Sigmoid colon (tissue), 7 donors: ENCODE measurements around the gene SYNJ1. TPM values are rescaled to one million over a fixed set of nuclear protein-coding genes. Genes with fewer than 3 reads are reported as not detected.

Experiments
- DNase-seq: peaks from one replicate; pipeline ENCODE4 v3.0.0-alpha.2; 2019
- H3K27ac ChIP-seq, 4 donors: fragments of 200-600 bp; sonication (generic); one replicate each; pipeline ENCODE4 v1.5.1; 2016 to 2019; ENCODE audit warnings: mild to moderate bottlenecking in 1 of 4
- H3K27me3 ChIP-seq, 3 donors: fragments of 200-600 bp; sonication (generic); one replicate each; pipeline ENCODE4 v1.5.1; 2019; ENCODE audit warnings: mild to moderate bottlenecking in 1 of 3
- H3K36me3 ChIP-seq, 4 donors: fragments of 200-600 bp; sonication (generic); one replicate each; pipeline ENCODE4 v1.5.1; 2016 to 2019
- H3K4me1 ChIP-seq, 4 donors: fragments of 200-600 bp; sonication (generic); one replicate each; pipeline ENCODE4 v1.5.1; 2017 to 2019
- H3K4me3 ChIP-seq, 4 donors: fragments of 200-600 bp; sonication (generic); one replicate each; pipeline ENCODE4 v1.5.1; 2017 to 2019; ENCODE audit warnings: mild to moderate bottlenecking in 2 of 4, moderate library complexity in 1 of 4
- H3K9me3 ChIP-seq, 4 donors: fragments of 200-600 bp in 3 of 4; sonication (generic) in 3 of 4; one replicate each; pipeline versions ENCODE4 v1.5.1 to v1.6.1; 2013 to 2019
- EP300 ChIP-seq, 4 donors: sonication (generic); formaldehyde crosslinking; IDR thresholded peaks; one replicate each; pipeline ENCODE4 v1.6.1; 2017; ENCODE audit warnings: antibody characterized with exemption in 4 of 4
- POLR2A ChIP-seq, 2 donors: fragments of 450-650 bp; IDR thresholded peaks; one replicate each; pipeline ENCODE4 v1.6.1; 2016; ENCODE audit warnings: antibody characterized with exemption in 2 of 2, mild to moderate bottlenecking in 2 of 2, moderate library complexity in 2 of 2
- POLR2AphosphoS5 ChIP-seq, 4 donors: sonication (generic); formaldehyde crosslinking; IDR thresholded peaks; one replicate each; pipeline ENCODE4 v1.6.1; 2017; ENCODE audit warnings: antibody characterized with exemption in 4 of 4
- WGBS, 2 donors: extraction: QIAGEN DNeasy Blood & Tissue Kit; methylation state at CpG; one replicate each; pipeline ENCODE4 v1.1.7; 2013; 5-methylcytosine and 5-hydroxymethylcytosine counted together
- intact Hi-C: fragments of 100-400 bp; cut with DNase I; formaldehyde crosslinking; loops from one replicate; pipeline ENCODE4 v1.15.1; 2023
- polyA plus RNA-seq, 3 donors: library from polyadenylated mRNA; stranded (reverse); fragments of 200-250 nt; gene quantifications; one replicate each; pipeline ENCODE4 v1.2.3, GENCODE V29; 2013
- total RNA-seq, 4 donors: library from RNA; depleted of rRNA; stranded (reverse); fragments of >200 nt; gene quantifications; one replicate each; pipeline ENCODE4 v1.1.0, GENCODE V29; 2016
- TF ChIP-seq, protein P1 (sequence below), 4 experiments: fragments of 450-650 bp in 3 of 4; fragments of 200-600 bp in 1 of 4; IDR thresholded peaks; one replicate each; pipeline ENCODE4 v1.5.1; 2016 to 2019; ENCODE audit warnings: antibody characterized with exemption in 4 of 4, mild to moderate bottlenecking in 3 of 4, moderate library complexity in 2 of 4
- donor health status: healthy with polysubstance abuse.
- donor health status: Bipolar disorder and iron deficiency.
- donor health status: healthy.

SYNJ1 gene
- total and polyA plus RNA-seq, 7 donors = 3.7 to 12.0 (median 5.1) TPM

DNA sequence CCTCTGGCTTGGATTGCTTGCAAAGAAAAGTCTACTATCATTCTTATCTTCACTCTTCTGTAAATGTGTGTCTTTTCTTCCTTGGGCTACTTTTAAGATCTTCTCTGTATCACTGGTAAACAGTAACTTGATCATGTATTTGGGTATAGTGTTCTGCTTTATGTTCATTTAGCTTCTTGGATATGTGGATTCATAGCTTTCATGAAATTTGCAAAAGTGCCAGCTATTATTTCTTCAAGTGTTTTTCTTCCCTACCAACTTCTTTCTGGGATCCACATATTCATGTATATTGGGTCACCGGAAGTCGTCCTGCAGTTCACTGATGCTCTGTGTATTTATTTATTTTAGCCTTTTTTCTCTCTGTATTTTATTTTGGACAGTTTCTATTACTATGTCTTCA lies 11.3 kb downstream of the SYNJ1 start:
- intact Hi-C loops = no loop called here
- TF ChIP-seq EP300 (IDR thresholded peaks at IDR 0.05) = no peak
- TF ChIP-seq, protein P1, sequence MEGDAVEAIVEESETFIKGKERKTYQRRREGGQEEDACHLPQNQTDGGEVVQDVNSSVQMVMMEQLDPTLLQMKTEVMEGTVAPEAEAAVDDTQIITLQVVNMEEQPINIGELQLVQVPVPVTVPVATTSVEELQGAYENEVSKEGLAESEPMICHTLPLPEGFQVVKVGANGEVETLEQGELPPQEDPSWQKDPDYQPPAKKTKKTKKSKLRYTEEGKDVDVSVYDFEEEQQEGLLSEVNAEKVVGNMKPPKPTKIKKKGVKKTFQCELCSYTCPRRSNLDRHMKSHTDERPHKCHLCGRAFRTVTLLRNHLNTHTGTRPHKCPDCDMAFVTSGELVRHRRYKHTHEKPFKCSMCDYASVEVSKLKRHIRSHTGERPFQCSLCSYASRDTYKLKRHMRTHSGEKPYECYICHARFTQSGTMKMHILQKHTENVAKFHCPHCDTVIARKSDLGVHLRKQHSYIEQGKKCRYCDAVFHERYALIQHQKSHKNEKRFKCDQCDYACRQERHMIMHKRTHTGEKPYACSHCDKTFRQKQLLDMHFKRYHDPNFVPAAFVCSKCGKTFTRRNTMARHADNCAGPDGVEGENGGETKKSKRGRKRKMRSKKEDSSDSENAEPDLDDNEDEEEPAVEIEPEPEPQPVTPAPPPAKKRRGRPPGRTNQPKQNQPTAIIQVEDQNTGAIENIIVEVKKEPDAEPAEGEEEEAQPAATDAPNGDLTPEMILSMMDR (IDR thresholded peaks at IDR 0.05) = no peak
- H3K27ac ChIP-seq = no peak overlapping the region
- no peaks in the 10 kb centered on the region for H3K27me3 ChIP-seq
- H3K4me1 ChIP-seq = peaks cover 0 to 11% (median 0%) of the 10 kb centered on the region in 4 donors
- H3K36me3 ChIP-seq = peaks cover 0 to 4% (median 0%) of the 10 kb centered on the region in 4 donors
- H3K4me3 ChIP-seq = no peak overlapping the region
- no peaks in the 10 kb centered on the region for H3K9me3 ChIP-seq
- WGBS, 2 donors = 98 to 99% methylated on average over 2 of the region's 2 CpGs
- DNase-seq = no peak

DNA sequence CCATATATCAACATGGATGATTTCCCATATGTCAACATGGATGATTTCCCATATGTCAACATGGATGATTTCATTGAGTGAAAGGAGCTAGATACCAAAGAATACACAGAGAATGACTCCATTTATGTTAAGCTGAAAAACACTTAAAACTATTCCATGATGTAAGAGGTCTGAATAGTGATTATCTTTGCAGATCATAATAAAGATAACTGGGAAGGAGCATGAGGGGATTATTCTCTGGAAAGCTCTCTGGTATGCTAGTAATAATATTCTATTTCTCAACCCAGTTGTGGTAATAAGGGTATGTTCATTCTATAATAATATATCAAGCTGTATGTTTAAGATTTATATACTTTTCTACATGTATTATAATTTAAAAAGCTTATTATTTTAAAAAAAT lies 14.1 kb downstream of the SYNJ1 start:
- H3K27ac ChIP-seq = no peak overlapping the region
- H3K27me3 ChIP-seq = no peaks in the 10 kb centered on the region
- no peaks in the 10 kb centered on the region for H3K9me3 ChIP-seq
- TF ChIP-seq POLR2A (IDR thresholded peaks at IDR 0.05) = no peak
- TF ChIP-seq, protein P1 (IDR thresholded peaks at IDR 0.05) = no peak
- no peak for TF ChIP-seq EP300 (IDR thresholded peaks at IDR 0.05)
- TF ChIP-seq POLR2AphosphoS5 (IDR thresholded peaks at IDR 0.05) = no peak
- H3K36me3 ChIP-seq = no peaks in the 10 kb centered on the region
- intact Hi-C loops = no loop called here
- DNase-seq = no peak
- H3K4me1 ChIP-seq = peaks cover 0 to 11% (median 0%) of the 10 kb centered on the region in 4 donors
- no peak overlapping the region for H3K4me3 ChIP-seq

DNA sequence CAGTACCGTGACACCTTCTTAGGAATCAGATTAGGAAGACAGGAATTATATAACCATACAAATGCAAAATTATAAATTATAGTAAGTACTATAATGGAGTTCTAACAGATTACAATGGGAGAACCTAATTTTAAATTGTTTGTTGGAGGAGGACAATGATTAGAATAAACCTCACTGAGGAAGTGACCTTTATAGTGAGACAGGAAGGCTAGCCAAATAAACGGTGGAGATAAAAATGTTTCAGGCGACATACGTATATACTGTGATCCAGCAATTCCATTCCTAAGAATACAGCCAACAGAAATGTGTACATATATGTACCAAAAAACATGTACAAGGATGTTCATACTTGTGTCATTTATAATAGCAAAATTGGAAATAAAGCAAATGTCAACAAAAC lies 15.2 kb downstream of the SYNJ1 start:
- Histone ChIP-seq H3K4me3 (no peak overlapping the region), H3K9me3 (no peaks in the 10 kb centered on the region), H3K27me3 (no peaks in the 10 kb centered on the region), H3K27ac (no peak overlapping the region), H3K4me1 (peaks cover 0 to 11% (median 0%) of the 10 kb centered on the region in 4 donors), H3K36me3 (no peaks in the 10 kb centered on the region)
- intact Hi-C loops = no loop called here
- WGBS, 2 donors = 73 to 86% methylated on average over 4 of the region's 4 CpGs
- no peak for DNase-seq
- TF ChIP-seq, protein P1 (IDR thresholded peaks at IDR 0.05) = no peak
- TF ChIP-seq POLR2A (IDR thresholded peaks at IDR 0.05) (no peak), POLR2AphosphoS5 (IDR thresholded peaks at IDR 0.05) (no peak), EP300 (IDR thresholded peaks at IDR 0.05) (no peak)

DNA sequence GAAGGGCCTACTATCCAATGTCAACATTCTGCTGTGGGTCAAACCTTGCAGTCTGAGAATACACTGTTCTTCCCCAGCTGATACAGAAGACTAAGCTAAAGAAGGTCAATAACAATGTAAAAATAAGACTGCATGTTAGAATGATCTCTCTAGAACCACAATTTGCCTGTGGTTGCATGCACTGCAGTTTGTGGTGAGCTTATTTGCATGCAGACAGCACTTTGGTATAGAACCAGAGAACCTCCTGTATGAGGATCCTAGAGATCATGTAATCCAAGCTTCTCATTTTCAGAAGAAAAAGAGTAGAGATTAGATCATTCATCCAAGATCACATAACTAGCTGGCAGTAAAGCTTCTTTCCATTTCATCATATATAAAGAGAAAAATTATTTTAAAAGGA lies 15.8 kb downstream of the SYNJ1 start:
- Histone ChIP-seq H3K9me3 (no peaks in the 10 kb centered on the region), H3K4me1 (peaks cover 0 to 11% (median 0%) of the 10 kb centered on the region in 4 donors), H3K27me3 (no peaks in the 10 kb centered on the region), H3K27ac (no peak overlapping the region), H3K4me3 (no peak overlapping the region), H3K36me3 (no peaks in the 10 kb centered on the region)
- TF ChIP-seq POLR2A (IDR thresholded peaks at IDR 0.05) (no peak), POLR2AphosphoS5 (IDR thresholded peaks at IDR 0.05) (no peak), EP300 (IDR thresholded peaks at IDR 0.05) (no peak)
- TF ChIP-seq, protein P1 (IDR thresholded peaks at IDR 0.05) = no peak
- intact Hi-C loops = no loop called here
- DNase-seq = no peak

DNA sequence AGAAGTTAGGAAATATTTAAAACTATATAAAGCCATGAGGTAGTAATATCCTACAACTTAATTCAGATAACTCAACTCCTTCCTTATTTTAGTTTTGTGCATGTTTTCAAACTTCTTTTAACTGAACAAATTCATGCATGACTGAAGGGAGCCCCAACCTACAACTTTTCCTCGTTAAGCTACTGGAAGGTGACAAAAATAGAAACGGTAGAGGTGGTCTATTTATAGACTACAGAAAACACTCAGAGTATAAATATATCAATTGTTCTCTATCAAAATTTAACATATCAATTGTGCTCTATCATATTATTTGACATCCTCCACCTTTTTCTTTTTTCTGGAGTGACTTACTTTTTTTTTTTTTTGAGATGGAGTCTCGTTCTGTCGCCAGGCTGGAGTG lies 16.8 kb downstream of the SYNJ1 start:
- TF ChIP-seq POLR2AphosphoS5 (IDR thresholded peaks at IDR 0.05) (no peak), EP300 (IDR thresholded peaks at IDR 0.05) (no peak), POLR2A (IDR thresholded peaks at IDR 0.05) (no peak)
- TF ChIP-seq, protein P1 (IDR thresholded peaks at IDR 0.05) = no peak
- WGBS, 2 donors = 75 to 92% methylated on average over 4 of the region's 4 CpGs
- intact Hi-C loops = no loop called here
- H3K4me3 ChIP-seq = no peak overlapping the region
- H3K27me3 ChIP-seq = no peaks in the 10 kb centered on the region
- H3K4me1 ChIP-seq = peaks cover 0 to 11% (median 0%) of the 10 kb centered on the region in 4 donors
- no peaks in the 10 kb centered on the region for H3K36me3 ChIP-seq
- DNase-seq = no peak
- H3K27ac ChIP-seq = no peak overlapping the region
- H3K9me3 ChIP-seq = no peaks in the 10 kb centered on the region
